ENCODE measurements around the gene B3GNT5.

Gene B3GNT5

GRCh38 chr3:183298701-183299153 is 45.7 kb downstream of the B3GNT5 start:
- DNase-seq: no peak

GRCh38 chr3:183299976-183300375 is 46.9 kb downstream of the B3GNT5 start:
- no peak for DNase-seq

- DNase-seq: peak; percentile 46
These were observed 48.0 kb downstream of the B3GNT5 start for GRCh38 chr3:183300996-183301562.

GRCh38 chr3:183301937-183302580 is 49.0 kb downstream of the B3GNT5 start:
- DNase-seq: no peak

GRCh38 chr3:183303690-183304089 is 50.6 kb downstream of the B3GNT5 start:
- DNase-seq: no peak

GRCh38 chr3:183306798-183307671 is 54.0 kb downstream of the B3GNT5 start:
- DNase-seq: peak; percentile 84

GRCh38 chr3:183307749-183308148 is 54.7 kb downstream of the B3GNT5 start:
- DNase-seq: no peak

GRCh38 chr3:183308751-183309150 is 55.7 kb downstream of the B3GNT5 start:
- DNase-seq: no peak

GRCh38 chr3:183309276-183309675 is 56.2 kb downstream of the B3GNT5 start:
- no peak for DNase-seq

GRCh38 chr3:183310936-183311335 is 57.9 kb downstream of the B3GNT5 start:
- no peak for DNase-seq

- no peak for DNase-seq
These were observed 59.4 kb downstream of the B3GNT5 start for GRCh38 chr3:183312433-183312832.

GRCh38 chr3:183313351-183313750 is 60.3 kb downstream of the B3GNT5 start:
- DNase-seq: no peak

GRCh38 chr3:183313764-183314163 is 60.7 kb downstream of the B3GNT5 start:
- no peak for DNase-seq

- no peak for DNase-seq
These were observed 62.7 kb downstream of the B3GNT5 start for GRCh38 chr3:183315739-183316138.

GRCh38 chr3:183317271-183317670 is 64.2 kb downstream of the B3GNT5 start:
- DNase-seq: no peak

- no peak for DNase-seq
These were observed 65.1 kb downstream of the B3GNT5 start for GRCh38 chr3:183317886-183318865.

GRCh38 chr3:183318877-183319276 is 65.8 kb downstream of the B3GNT5 start:
- no peak for DNase-seq

GRCh38 chr3:183319371-183319770 is 66.3 kb downstream of the B3GNT5 start:
- no peak for DNase-seq

All from NCI-H2029 treated with DMSO at 0.1 percent for 48 hours (cell line).